GM12872 (cell line): Measurements from ENCODE around the gene KLK8.

Experiments used
- TF ChIP-seq, protein P1 (sequence below): IDR thresholded peaks from 3 replicates; pipeline ENCODE4 v1.5.1; 2011; ENCODE audit warnings: low read depth, mild to moderate bottlenecking, low read length, moderate library complexity; ENCODE audit not compliant: insufficient read depth

The KLK8 gene

DNA sequence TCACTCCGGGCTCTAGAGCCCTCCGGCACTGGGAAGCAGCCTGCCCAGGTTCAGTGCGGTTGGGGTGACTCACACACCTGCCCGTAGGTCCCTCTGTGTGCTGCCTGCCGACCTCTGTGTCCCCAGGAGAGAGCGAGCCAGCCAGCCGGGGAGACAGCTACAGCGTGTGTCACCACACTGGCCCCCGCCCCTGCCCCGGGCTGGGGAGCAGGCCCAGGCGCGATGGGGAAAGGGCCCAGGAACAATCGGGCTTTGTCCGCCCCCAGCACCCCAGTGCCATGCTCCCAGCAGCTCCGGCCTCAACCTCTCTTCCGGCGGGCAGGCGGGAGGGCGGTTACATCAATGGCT is 32.0 kb downstream of the KLK8 start, which contains the start of gene KLK6:
Gene KLK6, minus strand, starts transcription at position 179 of the 348 bp plus-strand sequence. CDS start 1,487 bp downstream, outside the sequence.
- TF ChIP-seq, protein P1, sequence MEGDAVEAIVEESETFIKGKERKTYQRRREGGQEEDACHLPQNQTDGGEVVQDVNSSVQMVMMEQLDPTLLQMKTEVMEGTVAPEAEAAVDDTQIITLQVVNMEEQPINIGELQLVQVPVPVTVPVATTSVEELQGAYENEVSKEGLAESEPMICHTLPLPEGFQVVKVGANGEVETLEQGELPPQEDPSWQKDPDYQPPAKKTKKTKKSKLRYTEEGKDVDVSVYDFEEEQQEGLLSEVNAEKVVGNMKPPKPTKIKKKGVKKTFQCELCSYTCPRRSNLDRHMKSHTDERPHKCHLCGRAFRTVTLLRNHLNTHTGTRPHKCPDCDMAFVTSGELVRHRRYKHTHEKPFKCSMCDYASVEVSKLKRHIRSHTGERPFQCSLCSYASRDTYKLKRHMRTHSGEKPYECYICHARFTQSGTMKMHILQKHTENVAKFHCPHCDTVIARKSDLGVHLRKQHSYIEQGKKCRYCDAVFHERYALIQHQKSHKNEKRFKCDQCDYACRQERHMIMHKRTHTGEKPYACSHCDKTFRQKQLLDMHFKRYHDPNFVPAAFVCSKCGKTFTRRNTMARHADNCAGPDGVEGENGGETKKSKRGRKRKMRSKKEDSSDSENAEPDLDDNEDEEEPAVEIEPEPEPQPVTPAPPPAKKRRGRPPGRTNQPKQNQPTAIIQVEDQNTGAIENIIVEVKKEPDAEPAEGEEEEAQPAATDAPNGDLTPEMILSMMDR, result no peak

DNA sequence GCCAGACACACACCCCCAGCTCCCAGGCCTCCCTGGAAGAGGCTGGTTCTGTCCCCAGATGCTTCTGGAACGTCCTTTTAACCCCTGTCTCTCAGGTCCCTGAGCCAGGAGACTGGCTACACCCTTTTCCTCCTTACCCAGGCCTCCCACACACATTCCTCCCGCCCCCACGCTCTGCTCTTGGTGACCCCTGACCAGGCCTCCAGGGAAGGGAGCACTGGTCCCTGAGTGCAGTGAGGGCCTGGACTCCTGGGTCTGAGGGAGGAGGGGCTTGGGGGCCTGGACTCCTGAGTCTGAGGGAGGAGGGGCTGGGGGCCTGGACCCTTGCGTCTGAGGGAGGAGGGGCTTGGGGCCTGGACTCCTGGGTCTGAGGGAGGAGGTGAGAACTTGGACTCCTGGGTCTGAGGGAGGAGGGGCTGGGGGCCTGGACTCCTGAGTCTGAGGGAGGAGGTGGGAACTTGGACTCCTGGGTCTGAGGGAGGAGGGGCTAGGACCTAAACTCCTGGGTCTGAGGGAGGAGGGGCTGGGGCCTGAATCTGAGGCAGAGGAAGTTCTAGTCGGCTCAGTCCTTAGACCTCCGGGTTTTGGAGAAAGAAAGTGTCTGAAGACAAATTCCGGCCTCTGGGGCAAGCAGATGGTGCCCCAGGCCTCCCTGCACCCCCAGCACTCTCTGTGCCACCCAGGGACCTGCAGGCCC is 32.5 kb downstream of the KLK8 start:
- TF ChIP-seq, protein P1, result no peak

DNA sequence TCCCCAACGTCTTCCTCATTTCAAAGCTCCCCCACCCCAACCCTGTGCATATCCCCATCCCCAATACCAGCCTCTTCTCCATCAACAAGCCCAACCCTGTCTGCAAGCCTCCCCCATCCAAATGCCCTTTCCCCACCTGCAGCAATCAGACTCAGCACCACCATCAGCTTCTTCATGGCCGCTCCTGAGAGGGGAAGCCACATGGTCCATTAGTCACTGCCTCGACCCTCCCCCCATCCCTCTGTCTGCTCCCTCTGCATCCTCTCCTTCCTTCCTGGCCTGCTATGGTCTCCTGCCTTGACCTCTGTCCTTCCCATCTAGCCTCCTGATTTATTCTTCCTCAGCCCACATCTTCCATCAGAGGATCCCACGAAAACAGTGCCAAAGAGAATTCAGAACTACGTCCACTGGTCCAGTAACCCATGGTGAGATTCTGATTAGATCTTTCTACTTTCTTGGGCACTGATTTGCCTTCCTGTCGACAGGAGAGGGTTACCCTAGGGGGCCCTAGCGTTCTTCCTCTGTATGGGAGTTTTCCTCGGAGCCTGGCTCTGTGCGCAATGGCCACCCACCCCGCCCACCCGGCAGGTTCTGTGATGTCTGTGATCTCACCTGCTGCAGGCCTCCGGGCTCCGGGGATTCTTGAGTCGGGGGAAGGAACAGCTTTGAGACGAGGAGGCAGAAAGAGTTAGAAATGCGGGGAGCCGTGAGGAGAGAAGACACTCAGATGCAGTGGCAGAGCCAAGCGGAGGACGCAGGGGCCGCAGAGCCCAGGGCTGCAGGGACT is 33.3 kb downstream of the KLK8 start:
- TF ChIP-seq, protein P1, result no peak

DNA sequence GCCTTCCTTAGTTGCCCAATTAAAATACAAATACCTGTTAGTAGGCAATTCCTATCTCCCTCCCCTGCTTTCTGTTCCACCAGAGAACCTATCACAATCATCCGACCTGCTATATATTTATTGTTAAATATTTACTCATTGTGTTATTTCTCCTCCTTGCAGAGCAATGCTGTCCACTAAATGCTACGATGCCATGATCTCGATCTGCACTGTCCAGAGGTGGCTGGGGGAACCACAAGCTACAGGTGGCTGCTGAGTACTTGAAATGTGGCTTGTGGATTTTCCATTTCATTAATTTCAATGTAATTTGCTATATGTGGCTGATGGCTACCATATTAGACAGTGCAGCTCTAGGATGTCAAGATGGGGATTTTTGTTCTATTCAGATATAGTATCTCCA is 37.1 kb downstream of the KLK8 start:
- TF ChIP-seq, protein P1, result no peak

DNA sequence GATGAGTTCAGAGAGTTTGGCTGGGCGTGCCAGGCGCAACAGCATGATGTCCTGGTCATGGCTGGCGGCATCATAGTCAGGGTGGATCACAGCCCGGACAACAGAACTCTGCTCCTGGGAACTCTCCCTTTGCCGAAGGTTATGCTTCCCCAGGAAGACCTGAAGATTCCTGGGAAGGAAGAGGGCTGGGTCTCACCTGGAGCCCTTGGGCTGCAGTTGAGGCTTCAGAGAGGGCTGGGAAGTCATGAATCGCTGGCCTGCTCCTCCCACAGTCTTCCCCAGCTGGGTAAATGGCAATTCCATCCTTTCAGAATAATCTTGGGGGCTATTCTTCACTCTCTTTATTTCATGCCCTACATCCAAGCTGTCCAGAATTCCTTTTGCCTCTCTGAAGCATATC is 38.0 kb downstream of the KLK8 start:
- TF ChIP-seq, protein P1, result no peak

DNA sequence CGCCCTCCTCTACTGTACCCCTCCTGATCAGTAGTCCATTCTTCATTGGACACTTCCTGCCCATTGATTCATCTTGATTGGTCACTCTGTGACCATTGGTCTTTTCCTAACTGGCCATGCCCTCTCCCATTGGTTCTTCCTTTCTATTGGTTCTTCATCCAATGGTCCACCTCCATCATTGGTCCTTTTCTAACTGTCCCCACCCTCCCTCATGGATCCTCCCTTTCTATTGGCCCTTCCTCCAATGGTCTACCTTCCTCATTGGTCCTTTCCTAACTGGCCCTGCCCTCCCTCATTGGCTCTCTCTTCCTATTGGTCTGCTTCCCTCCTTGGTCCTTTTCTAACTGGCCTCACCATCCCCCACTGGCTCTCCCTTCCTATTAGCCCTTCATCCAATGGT is 39.2 kb downstream of the KLK8 start:
- TF ChIP-seq, protein P1, result no peak

DNA sequence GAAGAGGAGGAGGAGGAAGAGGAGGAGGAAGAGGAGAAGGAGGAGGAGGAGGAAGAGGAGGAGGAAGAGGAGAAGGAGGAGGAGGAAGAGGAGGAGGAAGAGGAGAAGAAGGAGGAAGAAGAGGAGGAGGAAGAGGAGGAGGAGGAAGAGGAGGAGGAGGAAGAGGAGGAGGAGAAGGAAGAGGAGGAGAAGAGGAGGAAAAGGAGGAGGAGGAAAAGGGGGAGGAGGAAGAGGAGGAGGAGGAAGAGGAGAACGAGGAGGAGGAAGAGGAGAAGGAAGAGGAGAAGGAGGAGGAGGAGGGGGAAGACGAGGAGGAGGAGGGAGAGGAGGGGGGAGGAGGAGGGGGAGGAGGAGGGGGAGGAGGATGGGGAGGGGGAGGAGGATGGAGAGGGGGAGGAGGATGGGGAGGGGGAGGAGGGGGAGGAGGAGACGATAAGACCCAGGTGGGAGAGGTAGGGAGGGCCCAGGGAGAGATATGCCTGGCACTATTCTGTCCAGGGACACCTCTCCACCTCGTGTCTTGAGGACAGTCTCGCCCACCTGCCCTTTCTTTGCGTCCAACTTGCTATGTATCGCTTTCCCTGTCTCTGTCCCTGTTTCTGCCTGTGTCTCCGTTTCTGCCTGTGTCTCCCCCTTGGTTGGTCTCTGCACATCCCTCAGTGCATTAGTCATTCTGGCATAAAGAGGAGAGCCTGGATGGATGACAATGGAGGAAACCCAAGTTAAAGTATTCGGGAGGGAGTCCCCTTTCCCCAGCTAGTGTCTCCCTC is 41.5 kb downstream of the KLK8 start:
- TF ChIP-seq, protein P1, result no peak
